HepG2 (cell line): ENCODE results near the gene EPHB3.

Experiments
- CTCF ChIP-seq: sonication (generic); formaldehyde crosslinking; IDR thresholded peaks from 2 replicates; pipeline ENCODE4 v1.5.0; 2020; ENCODE audit warnings: mild to moderate bottlenecking, missing genetic modification reagents, moderate library complexity
- JUNB ChIP-seq: sonication (generic); formaldehyde crosslinking; IDR thresholded peaks from 2 replicates; pipeline ENCODE4 v1.8.0; 2022; ENCODE audit warnings: missing genetic modification reagents, mild to moderate bottlenecking, borderline replicate concordance
- JUND ChIP-seq: sonication (generic); formaldehyde crosslinking; IDR thresholded peaks from 2 replicates; pipeline ENCODE4 v1.8.0; 2022; ENCODE audit warnings: mild to moderate bottlenecking, missing genetic modification reagents
- MAFG ChIP-seq: sonication (generic); formaldehyde crosslinking; IDR thresholded peaks from 2 replicates; pipeline ENCODE4 v1.5.1; 2020; ENCODE audit warnings: mild to moderate bottlenecking, missing genetic modification reagents
- REST ChIP-seq, 2 experiments: IDR thresholded peaks; 2 replicates each; pipeline ENCODE4 v1.6.1; 2011 to 2012; ENCODE audit warnings: low read length in 2 of 2, borderline replicate concordance in 1 of 2, low read depth in 1 of 2, mild to moderate bottlenecking in 1 of 2, moderate library complexity in 1 of 2
- RXRA ChIP-seq: sonication (generic); formaldehyde crosslinking; IDR thresholded peaks from 2 replicates; pipeline ENCODE4 v1.5.1; 2020; ENCODE audit warnings: missing genetic modification reagents
- STAT5B ChIP-seq: sonication (generic); formaldehyde crosslinking; IDR thresholded peaks from 2 replicates; pipeline ENCODE4 v1.4.0; 2020; ENCODE audit warnings: missing genetic modification reagents
- YY1 ChIP-seq: IDR thresholded peaks from 2 replicates; pipeline ENCODE4 v1.6.1; 2011; ENCODE audit warnings: low read length, low read depth, moderate library complexity, mild to moderate bottlenecking; ENCODE audit not compliant: insufficient read depth, insufficient replicate concordance
- ZBTB33 ChIP-seq: sonication (generic); formaldehyde crosslinking; IDR thresholded peaks from 2 replicates; pipeline ENCODE4 v1.4.0; 2020; ENCODE audit warnings: missing genetic modification reagents
- ZNF318 ChIP-seq: sonication (generic); formaldehyde crosslinking; IDR thresholded peaks from 2 replicates; pipeline ENCODE4 v1.4.0; 2020; ENCODE audit warnings: mild to moderate bottlenecking, missing genetic modification reagents
- ZNF460 ChIP-seq: sonication (generic); formaldehyde crosslinking; IDR thresholded peaks from 2 replicates; pipeline ENCODE4 v1.5.1; 2020; ENCODE audit warnings: missing genetic modification reagents, mild to moderate bottlenecking, borderline replicate concordance

- TF ChIP-seq STAT5B (CRISPR knock-in tag), result no peak
- TF ChIP-seq YY1, result no peak
- TF ChIP-seq ZBTB33 (CRISPR knock-in tag), result no peak
- no peak for TF ChIP-seq MAFG (CRISPR knock-in tag)
- no peak for TF ChIP-seq ZNF460 (CRISPR knock-in tag)
- TF ChIP-seq CTCF, result no peak
- no peak for TF ChIP-seq REST (IDR thresholded peaks at IDR 0.05; ENCODE audit: borderline replicate concordance in 1 of 2, low read depth in 1 of 2, low read length in 2 of 2)
- TF ChIP-seq ZNF318 (CRISPR knock-in tag), result no peak
- TF ChIP-seq JUNB, result no peak
- TF ChIP-seq JUND (CRISPR knock-in tag), result no peak
- no peak for TF ChIP-seq RXRA
These were observed 35.5 kb upstream of the EPHB3 start for GRCh38 chr3:184526088-184526433.
